ENCODE data around the gene MINDY1.

Gene MINDY1, protein sequence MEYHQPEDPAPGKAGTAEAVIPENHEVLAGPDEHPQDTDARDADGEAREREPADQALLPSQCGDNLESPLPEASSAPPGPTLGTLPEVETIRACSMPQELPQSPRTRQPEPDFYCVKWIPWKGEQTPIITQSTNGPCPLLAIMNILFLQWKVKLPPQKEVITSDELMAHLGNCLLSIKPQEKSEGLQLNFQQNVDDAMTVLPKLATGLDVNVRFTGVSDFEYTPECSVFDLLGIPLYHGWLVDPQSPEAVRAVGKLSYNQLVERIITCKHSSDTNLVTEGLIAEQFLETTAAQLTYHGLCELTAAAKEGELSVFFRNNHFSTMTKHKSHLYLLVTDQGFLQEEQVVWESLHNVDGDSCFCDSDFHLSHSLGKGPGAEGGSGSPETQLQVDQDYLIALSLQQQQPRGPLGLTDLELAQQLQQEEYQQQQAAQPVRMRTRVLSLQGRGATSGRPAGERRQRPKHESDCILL

DNA sequence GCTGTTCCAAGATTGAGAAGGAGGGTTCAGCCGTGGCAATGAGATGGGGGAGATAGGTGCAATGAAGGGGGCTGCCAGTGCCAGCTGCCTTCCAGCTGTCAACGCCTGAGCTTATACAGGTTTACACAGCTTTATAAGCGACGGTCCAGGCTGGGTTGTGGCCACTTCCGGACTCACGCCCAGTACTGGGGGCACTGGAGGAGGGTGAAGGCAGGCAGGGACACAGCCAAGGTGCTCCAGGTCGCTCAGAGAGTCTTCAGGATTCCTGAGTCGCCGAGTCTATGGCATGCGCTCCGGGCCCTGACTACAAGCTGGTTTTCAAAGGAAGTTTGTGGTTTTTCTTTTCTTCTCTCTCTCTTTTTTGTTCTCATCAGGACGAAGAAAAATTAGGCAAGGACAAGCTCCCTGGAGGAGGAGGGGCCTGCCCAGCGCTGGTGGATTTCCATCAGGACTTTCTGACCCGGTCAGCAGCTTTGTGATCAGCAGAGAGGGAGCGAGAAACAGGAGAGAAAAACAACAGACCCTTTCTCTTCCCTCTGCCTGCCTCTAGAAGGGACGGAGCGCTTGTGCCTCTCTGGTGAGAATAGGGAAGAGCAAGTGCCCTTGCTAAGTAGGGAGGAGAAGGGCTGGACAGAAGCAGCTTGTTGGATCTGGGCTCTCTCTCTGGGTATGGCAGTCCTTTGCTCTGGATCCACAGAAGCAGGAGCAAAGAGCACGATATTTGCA, at the start of gene MINDY1:
Gene MINDY1, minus strand, starts transcription at position 576 of the 726 bp plus-strand sequence. CDS start 4,285 bp downstream, outside the sequence.
- DNase-seq (ENCODE audit: low read depth): no peak

DNA sequence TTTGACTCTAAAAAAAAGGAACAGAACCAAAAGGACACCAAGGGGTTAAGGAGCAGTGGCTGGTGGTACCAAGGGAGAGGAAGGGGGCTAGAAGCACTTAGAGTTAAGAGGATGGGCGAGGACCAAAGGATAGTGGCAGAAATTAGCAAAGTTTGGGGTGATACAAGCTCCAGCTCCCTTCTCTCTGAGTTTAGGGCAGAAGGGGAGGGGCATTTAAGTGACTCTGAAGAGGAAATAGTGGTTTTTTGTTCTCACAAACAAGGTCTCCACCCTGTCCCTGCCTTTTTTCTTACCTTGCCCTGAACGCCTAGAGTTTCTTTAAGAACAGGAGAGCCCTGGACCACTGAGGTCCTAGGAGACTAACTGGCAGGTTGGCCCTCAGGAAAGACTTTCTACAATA, 49.4 kb upstream of the MINDY1 start:
- no peak for DNase-seq (ENCODE audit: low read depth)

DNA sequence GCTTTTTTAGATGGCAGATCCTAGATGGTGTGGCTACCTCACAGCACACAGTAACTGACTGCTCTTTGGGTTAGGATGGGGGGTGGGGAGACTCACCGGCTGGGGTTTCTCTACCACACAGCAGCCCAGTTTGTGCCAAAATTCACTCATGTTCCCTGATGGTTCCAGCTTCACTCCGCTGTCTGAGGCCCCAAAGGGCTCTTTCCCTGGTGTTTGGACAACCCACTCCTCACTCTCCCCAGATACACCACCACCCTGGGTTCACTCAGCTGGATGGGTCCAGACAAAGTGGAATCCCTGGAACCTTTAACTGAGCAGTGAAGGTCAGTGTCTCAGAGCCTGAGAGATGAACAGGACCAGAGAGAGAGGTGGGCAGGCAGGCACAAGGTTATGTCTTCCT, 48.9 kb upstream of the MINDY1 start:
- DNase-seq (ENCODE audit: low read depth): no peak

DNA sequence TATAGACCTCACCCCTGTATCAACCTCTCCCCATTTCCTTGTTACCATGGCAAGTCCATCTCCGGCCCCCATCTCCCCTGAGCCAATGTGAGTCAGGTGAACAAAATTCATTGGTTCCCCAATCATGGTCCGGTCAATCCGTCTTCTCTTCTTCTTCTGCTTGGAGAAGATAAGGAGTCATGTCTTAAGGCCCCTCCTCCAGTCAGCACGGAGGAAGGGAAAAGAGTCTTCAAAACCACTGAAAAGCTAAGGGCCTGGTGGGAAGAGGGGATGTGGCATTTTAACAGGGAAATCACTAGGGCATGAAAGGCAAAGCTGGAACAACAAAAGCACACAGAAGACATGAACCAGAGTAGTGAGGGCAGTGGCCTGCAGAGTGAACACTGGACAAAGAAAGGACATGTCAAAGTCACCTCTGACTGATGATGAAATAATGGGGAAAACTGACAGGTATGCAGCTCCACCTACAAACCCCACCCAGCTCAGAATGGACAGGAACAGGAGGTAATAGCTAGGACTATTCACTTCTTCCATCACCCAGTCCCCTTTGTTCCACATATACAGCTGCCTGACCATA, 48.4 kb upstream of the MINDY1 start:
- no peak for DNase-seq (ENCODE audit: low read depth)

DNA sequence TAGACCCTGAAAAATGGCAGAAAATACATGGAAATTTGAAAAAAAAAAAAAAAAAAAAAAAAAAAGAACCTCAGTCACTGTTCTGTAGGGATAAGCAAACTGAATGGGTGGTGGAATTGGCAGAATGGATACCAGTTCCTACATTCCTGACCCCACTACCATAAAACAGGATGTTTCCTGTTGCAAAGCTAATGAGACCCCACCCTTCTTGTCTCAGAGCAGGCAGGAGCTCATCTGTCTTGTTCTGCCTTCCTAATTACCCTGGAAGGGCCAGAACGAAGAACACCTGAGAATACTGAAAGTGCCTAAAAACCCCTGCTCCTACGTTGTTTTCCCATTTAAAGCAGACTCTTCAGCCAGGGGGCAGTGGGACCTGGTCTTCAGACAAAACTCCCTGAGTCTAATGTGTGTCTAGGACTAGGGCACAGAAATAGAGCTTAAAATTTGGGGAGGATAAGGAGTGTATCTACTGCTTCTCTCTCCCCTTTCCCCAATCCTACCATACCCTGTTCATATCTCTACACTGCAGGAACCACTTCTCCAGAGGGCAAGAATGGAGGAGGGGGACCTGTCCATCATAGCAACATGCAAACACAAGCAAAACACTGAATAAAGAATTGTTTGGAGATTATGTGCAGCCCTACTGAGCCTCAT, 44.8 kb upstream of the MINDY1 start:
- DNase-seq (ENCODE audit: low read depth): no peak

DNA sequence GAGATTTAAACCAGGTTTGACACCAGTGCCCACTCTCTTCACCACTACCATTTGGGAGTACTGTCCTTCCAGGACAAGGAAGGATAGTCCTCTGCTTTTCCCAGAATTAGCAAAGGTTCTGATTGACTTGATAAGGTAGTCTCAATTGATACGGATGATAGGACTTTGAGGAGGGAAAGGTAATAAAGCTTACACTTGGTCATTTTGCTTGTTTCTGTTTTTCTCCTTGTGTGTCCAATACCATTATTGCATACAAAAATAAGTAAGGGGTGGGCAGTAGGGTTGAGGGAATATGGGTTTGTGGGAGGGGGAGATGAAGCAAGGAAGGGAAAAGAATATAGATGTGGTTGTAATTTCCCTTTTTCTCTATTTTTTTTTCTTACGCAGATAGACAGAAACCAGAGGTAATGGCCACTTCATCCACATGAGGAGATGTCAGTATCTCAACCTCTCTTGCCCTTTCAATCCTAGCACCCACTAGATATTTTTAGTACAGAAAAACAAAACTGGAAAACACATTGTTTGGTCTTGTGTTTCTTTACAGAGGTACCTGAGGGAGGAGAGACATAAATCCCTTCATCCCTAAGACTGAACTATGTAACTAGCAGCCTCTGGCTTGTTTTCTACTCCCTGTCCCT, 43.5 kb upstream of the MINDY1 start:
- DNase-seq (ENCODE audit: low read depth): no peak

DNA sequence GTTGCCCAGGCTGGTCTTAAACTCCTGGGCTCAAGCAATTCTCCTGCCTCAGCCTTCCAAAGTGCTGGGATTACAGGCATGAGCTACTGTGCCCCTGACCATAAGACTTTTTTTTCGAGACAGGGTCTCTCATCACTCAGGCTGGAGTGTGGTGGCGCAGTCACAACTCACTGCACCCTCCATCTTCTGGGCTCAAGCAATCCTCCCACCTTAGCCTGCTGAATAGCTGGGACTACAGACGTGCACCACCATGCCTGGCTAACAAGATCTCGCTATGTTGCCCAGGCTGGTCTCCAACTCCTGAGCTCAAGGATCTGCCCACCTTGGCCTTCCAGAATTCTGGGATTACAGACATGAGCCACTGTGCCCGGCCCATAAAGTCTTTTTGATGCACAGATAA, 42.8 kb upstream of the MINDY1 start:
- DNase-seq (ENCODE audit: low read depth): no peak

DNA sequence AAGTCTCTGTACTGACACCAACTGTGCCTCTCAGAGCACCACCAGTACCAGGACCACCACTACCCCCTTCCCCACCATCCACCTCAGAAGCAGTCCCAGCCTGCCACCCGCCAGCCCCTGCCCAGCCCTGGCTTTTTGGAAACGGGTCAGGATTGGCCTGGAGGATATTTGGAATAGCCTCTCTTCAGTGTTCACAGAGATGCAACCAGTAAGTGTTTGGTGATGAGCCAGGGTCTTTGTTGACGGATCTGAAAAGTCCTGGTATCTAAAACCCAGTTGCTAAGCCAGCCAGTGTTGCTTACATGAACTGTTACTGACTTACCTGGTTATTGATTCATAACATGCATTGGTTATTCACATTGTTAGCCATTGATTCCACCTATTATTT, 41.9 kb upstream of the MINDY1 start:
- DNase-seq (ENCODE audit: low read depth): no peak

DNA sequence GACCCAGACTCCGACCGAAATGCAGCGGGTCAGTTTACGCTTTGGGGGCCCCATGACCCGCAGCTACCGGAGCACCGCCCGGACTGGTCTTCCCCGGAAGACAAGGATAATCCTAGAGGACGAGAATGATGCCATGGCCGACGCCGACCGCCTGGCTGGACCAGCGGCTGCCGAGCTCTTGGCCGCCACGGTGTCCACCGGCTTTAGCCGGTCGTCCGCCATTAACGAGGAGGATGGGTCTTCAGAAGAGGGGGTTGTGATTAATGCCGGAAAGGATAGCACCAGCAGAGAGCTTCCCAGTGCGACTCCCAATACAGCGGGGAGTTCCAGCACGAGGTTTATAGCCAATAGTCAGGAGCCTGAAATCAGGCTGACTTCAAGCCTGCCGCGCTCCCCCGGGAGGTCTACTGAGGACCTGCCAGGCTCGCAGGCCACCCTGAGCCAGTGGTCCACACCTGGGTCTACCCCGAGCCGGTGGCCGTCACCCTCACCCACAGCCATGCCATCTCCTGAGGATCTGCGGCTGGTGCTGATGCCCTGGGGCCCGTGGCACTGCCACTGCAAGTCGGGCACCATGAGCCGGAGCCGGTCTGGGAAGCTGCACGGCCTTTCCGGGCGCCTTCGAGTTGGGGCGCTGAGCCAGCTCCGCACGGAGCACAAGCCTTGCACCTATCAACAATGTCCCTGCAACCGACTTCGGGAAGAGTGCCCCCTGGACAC, 41.4 kb upstream of the MINDY1 start:
- DNase-seq (ENCODE audit: low read depth): no peak

DNA sequence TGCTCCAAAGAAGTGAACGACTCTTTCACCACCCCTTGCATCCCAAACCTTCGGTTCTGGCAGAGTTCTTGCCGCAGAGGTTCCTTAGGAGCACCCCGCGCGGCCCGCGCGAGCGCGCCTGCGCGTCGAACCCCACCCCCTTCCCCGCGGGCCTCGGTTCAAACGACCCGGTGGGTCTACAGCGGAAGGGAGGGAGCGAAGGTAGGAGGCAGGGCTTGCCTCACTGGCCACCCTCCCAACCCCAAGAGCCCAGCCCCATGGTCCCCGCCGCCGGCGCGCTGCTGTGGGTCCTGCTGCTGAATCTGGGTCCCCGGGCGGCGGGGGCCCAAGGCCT, 40.9 kb upstream of the MINDY1 start, which contains the start of gene C1orf56:
Gene C1orf56, plus strand, starts transcription at position 161 of the 334 bp plus-strand sequence. Its CDS starts 97 bp downstream, at position 258.
- no peak for DNase-seq (ENCODE audit: low read depth)

DNA sequence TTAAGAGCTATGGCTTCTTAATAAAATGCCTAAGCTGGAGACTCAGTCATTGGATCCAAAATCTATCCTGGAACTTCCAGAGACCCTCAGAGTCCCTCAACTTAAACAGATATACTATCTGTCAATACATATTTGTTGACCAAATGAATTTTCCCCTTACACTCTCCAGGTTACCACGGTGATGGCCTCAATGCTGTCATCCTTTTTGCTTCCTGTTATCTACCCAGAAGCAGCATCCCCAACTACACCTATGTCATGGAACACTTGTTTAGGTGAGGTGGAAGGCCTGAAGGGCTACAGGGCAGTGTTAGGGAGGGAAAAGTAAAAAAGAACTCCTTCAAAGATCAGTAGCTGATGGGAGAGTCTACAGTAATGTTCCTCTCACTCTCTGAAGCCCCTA, 36.5 kb upstream of the MINDY1 start:
- DNase-seq (ENCODE audit: low read depth): no peak

DNA sequence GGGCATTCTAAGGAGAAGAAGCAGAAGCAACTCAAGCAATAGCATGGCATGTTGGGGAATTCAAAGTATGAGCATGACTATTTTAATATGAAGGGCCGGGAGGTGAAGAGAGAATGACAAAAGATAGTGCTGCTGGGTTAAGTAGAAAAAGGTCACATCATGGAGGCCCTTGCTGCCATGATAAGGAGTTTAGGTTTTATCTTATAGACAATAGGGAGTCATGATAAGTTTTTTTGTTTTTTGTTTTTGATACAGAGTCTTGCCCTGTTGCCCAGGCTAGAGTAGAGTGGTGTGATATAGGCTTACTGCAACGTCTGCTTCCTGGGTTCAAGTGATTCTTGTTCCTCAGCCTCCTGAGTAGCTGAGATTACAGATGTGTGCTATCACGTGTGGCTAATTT, 32.8 kb upstream of the MINDY1 start:
- DNase-seq (ENCODE audit: low read depth): no peak

DNA sequence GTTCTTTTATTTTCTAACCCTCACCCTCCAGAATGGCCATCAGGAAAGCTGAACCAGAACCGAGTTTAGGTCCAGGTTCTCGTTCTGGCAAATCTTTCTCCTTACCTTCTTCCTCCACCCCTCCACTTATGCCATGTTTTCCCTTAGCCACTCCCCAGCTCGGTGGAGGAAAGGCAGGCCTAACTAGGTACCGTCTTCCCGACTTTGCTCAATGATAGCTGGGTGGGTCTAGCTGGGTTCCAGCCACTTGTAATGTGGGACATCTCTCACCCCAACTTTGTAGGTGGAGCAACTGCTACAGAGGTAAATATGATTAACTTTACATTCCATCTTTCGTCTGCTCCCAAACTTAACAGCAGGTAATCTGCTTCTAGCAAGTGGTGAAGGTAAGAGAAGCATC, 30.3 kb upstream of the MINDY1 start:
- DNase-seq (ENCODE audit: low read depth): no peak

DNA sequence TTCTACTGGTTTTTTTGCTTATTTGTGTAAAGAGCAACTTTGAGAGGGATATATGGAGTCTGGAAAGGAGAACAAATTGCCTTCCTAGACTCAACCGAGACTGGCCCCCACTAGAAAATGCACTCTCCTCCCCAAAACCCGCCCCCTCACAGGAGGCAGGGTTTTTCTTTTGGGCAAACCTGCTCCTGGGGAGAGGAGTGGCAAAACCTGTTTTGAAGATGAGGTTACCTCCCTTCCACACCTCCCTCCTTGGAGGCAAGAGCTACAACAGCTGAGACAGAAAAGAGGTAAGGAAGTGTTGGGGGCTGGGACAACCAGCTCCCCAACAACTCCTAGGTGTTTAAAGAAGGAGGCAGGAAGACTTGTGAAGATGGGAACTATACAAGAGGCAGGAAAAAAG, 29.7 kb upstream of the MINDY1 start, which contains the start of gene BNIPL:
Gene BNIPL, plus strand, starts transcription at position 231 of the 400 bp plus-strand sequence. Its CDS starts 140 bp downstream, at position 371.
- DNase-seq (ENCODE audit: low read depth): no peak

DNA sequence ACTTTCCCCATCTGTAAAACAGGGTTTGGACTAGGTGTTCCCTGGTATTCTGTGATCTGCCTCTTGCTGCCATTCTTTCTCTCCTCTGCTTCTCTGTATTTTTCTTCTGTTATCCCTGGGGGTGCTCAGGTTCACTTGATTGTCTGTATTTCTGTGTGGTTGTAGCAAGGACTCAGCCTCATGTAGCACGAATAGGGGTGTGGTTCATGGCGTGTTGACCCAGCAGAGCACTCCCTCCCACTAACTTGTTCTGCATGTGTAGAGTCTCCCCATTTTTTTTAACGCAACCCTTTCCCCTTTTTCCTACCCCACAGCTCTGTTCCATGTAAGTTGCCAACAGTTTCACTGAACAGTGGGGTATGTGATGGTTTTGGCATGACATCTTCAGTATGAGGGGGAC, 28.5 kb upstream of the MINDY1 start:
- DNase-seq (ENCODE audit: low read depth): no peak

DNA sequence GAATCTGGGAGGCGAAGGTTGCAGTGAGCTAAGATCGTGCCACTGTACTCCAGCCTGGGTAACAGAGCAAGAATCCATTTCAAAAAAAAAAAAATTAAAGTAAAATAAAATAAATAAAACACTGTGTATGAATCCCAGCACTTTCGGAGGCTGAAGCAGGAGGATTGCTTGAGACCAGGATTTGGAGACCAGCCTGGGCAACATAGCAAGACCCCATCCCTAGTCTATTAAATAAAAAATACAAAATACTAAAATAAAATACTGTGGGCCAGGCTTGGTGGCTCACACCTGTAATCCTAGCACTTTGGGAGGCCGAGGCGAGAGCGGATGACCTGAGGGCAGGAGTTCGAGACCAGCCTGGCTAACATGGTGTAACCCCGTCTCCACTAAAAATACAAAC, 25.5 kb upstream of the MINDY1 start:
- no peak for DNase-seq (ENCODE audit: low read depth)

DNA sequence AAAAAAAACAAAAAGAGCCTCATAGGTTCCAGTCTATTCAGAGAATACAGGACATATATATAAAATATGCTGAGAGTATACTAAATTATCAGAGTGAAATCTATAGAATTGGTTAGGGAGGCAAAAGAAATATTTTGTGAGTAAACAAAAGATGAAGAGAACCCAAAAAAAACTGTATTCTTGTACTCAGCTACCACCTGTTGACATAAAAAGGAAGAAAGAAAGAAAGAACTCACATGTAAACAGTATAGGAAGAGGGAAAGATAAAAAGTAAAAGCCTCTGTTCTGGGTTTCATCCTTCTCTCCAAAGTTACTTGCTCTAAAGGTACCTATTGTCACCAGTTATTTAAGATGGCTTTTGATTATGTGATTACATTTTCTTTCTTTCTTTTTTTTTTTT, 19.8 kb upstream of the MINDY1 start:
- DNase-seq (ENCODE audit: low read depth): no peak

DNA sequence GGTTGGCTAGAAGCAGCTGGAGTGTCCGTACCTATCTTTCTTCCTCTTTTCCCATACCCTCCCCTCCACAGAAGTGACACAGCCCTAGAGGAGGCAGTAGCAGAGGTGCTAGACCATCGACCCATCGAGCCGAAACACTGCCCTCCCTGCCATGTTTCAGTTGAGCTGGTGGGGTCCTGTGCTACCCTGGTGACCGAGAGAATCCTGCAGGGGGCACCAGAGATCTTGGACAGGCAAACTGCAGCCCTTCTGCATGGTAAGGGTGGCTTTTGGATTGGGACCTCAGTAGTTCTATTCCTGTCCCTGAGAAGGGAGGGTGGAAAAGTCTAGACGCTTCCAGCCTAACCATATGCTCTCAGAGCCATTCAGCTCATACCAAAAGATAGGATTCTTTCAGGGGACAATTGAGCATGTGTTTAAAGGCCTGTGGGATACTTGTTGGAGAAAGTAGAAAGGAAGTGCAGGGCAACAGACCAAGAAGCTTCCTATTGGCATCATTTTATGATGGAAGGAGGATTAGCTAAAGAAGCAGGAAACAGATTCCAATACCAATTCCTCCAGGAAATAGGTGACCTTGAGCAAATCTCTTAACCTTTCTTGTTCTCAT, 17.9 kb upstream of the MINDY1 start:
- peak; percentile 69 for DNase-seq (ENCODE audit: low read depth)

DNA sequence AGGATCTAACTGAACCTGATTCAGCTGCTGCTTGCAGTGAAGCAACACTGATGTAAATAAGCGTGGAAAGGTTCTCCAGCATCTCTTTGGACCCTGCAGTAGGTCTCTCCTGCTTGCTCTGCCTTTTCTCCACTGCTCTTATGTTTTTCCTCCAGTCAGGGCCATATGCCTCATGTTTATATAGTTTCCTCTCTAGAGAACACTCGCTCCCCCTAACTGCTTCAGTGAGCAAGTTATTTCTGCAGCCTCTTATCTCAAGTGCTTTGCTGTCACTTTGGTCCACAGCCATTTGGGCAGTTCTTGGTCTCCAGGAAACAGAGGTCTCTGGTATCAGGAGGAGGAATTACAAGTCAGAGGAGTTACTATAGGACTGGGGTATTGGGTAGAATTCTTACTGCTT, 6.8 kb upstream of the MINDY1 start:
- DNase-seq (ENCODE audit: low read depth): no peak

DNA sequence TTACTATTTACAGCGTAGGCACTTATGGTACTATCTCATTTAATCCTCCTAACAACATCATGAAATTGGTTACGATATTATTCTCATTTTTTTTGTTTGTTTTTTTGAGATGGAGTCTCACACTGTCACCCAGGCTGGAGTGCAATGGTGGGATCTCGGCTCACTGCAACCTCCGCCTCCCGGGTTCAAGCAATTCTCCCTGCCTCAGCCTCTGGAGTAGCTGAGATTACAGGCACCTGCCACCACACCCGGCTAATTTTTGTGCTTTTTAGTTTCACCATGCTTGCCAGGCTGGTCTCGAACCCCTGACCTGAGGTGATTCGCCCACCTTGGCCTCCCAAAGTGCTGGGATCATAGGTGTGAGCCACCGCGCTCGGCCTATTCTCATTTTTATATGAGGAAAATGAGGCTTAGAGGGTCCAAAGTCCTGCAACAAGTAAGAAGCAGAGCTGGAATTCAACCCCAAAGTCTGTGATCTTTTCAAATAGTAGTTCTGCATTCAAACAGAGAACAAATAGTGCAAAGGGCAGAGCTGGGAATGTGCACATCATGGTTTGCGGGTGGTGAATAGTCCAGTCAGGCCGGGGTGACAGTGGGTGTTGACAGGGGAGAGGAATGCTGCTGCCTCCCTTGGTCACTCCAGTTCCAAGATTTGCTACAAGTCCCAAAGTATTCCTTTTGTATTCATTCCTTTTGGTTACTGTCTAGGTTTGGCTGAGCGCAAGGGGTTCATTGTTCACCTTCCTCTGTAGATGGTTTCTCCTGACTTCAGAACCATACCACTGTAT, 6.2 kb upstream of the MINDY1 start:
- DNase-seq (ENCODE audit: low read depth): no peak
